ENCODE results near the gene NLK. TPM values are rescaled to one million over a fixed set of nuclear protein-coding genes. Genes with fewer than 3 reads are reported as not detected.
"Not testable (repeated sequence)": the region's sequence is repeated elsewhere in the genome, so short reads cannot be mapped to it uniquely, and the experiment has no call there.

NLK gene
- total and polyA plus RNA-seq, 2 donors (not counting 3 experiments of a cell fraction or from before 2014, with no cell fraction given): 23.8 to 34.2 TPM

DNA sequence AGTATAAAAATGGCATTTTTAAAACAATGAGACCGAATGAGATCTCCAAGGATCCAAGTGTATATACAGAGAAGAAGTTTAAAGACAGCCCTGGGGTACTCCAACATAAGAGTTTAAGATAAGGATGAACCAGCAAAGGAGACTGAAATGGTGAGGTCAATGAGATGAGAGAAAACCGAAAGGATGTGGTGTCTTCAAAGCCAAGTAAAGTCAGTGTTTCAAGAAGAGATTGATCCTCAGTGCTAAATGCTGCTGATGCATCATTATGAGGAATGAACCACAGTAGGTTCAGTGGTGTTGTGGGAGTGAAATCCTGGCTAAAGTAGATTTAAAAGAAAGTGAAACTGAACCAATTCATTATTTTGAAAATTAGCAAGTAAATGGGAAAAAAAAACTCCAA is 38.1 kb upstream of the NLK start:
- H3K27me3 ChIP-seq (ENCODE audit: control insufficient read depth in 2 of 2, insufficient read depth in 2 of 2, low read length in 2 of 2): no peaks in the 10 kb centered on the region
- no peak overlapping the region for H3K27ac ChIP-seq (ENCODE audit: insufficient read depth, low read depth, low read length)
- no peaks in the 10 kb centered on the region for H4K20me1 ChIP-seq (replicated peaks; ENCODE audit: control insufficient read depth, extremely low read depth, insufficient read depth, low read length)
- BruUV-seq (replicated peaks): no TSS peak
- dilution Hi-C loops (cut with MboI; ENCODE audit: extremely low pct_ligation_motif_present, low sequenced_read_pairs): no loop called here
- no peak overlapping the region for H2AFZ ChIP-seq (ENCODE audit: low read depth, low read length)
- no peak overlapping the region for H3K9ac ChIP-seq (replicated peaks; ENCODE audit: extremely low read depth, insufficient read depth, low read length)
- TF ChIP-seq, protein P1, sequence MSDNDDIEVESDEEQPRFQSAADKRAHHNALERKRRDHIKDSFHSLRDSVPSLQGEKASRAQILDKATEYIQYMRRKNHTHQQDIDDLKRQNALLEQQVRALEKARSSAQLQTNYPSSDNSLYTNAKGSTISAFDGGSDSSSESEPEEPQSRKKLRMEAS (IDR thresholded peaks at IDR 0.05; ENCODE audit: insufficient read depth, insufficient read length): no peak
- TF ChIP-seq EZH2 (IDR thresholded peaks at IDR 0.05; ENCODE audit: borderline replicate concordance, low read depth, low read length, severe bottlenecking) (no peak), JUN (IDR thresholded peaks at IDR 0.05; ENCODE audit: borderline replicate concordance, insufficient read depth, insufficient read length, low read depth) (no peak), GATA2 (IDR thresholded peaks at IDR 0.05; ENCODE audit: insufficient read depth, insufficient read length, low read depth, low read length) (no peak), POLR2AphosphoS5 (IDR thresholded peaks at IDR 0.05; ENCODE audit: insufficient read depth, low read depth, low read length) (no peak), MYC (IDR thresholded peaks at IDR 0.05; ENCODE audit: low read depth, low read length) (no peak), POLR2A (IDR thresholded peaks at IDR 0.05; ENCODE audit: low read depth, low read length) (no peak), FOS (IDR thresholded peaks at IDR 0.05; ENCODE audit: borderline replicate concordance, insufficient read depth, low read length) (no peak)
- TF ChIP-seq, protein P2, sequence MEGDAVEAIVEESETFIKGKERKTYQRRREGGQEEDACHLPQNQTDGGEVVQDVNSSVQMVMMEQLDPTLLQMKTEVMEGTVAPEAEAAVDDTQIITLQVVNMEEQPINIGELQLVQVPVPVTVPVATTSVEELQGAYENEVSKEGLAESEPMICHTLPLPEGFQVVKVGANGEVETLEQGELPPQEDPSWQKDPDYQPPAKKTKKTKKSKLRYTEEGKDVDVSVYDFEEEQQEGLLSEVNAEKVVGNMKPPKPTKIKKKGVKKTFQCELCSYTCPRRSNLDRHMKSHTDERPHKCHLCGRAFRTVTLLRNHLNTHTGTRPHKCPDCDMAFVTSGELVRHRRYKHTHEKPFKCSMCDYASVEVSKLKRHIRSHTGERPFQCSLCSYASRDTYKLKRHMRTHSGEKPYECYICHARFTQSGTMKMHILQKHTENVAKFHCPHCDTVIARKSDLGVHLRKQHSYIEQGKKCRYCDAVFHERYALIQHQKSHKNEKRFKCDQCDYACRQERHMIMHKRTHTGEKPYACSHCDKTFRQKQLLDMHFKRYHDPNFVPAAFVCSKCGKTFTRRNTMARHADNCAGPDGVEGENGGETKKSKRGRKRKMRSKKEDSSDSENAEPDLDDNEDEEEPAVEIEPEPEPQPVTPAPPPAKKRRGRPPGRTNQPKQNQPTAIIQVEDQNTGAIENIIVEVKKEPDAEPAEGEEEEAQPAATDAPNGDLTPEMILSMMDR (IDR thresholded peaks at IDR 0.05; ENCODE audit: extremely low read depth in 1 of 2, insufficient read depth in 1 of 2, low read depth in 1 of 2, low read length in 2 of 2): no peak
- no peak overlapping the region for H3K4me3 ChIP-seq (replicated peaks in 1 of 3; ENCODE audit: insufficient read depth in 1 of 3, low read depth in 1 of 3, low read length in 3 of 3)
- H3K4me1 ChIP-seq (ENCODE audit: control insufficient read depth, extremely low read depth, insufficient read depth, low read length): no peaks in the 10 kb centered on the region
- H3K9me1 ChIP-seq (replicated peaks; ENCODE audit: control insufficient read depth, extremely low read depth, insufficient read depth, low read length): no peaks in the 10 kb centered on the region
- H3K4me2 ChIP-seq (ENCODE audit: insufficient read depth, low read length): no peak overlapping the region
- ChIA-PET CTCF (no interaction called here), POLR2A (no interaction called here)
- no peaks in the 10 kb centered on the region for H3K36me3 ChIP-seq (ENCODE audit: control insufficient read depth in 2 of 2, extremely low read depth in 1 of 2, insufficient read depth in 2 of 2, low read length in 2 of 2)
- no peaks in the 10 kb centered on the region for H3K79me2 ChIP-seq (ENCODE audit: control insufficient read depth, insufficient read depth, low read length)
- H3K9me3 ChIP-seq (replicated peaks; ENCODE audit: control insufficient read depth, insufficient read depth, low read length): no peaks in the 10 kb centered on the region
- FAIRE-seq (no peak), DNase-seq (ENCODE audit: low read depth, low spot score) (no peak)
- intact Hi-C loops (cut with micrococcal nuclease): no loop called here

DNA sequence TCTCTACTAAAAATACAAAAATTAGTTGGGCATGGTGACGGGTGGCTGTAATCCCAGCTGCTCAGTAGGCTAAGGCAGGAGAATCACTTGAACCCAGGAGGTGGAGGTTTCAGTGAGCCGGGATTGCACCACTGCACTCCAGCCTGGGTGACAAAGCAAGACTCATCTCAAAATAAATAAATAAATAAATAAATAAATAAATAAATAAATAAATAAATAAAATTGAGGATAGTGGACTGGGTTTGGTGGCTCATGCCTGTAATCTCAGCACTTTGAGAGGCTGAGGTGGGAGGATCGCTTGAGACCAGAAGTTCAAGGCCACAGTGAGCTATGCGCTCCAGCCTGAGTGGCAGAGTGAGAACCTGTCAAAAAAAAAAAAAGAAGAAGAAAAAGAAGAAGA is 34.6 kb upstream of the NLK start:
- H3K79me2 ChIP-seq (ENCODE audit: control insufficient read depth, insufficient read depth, low read length); H3K4me1 ChIP-seq (ENCODE audit: control insufficient read depth, extremely low read depth, insufficient read depth, low read length); H2AFZ ChIP-seq (ENCODE audit: low read depth, low read length); H3K9me3 ChIP-seq (replicated peaks; ENCODE audit: control insufficient read depth, insufficient read depth, low read length); H3K4me2 ChIP-seq (ENCODE audit: insufficient read depth, low read length); H3K36me3 ChIP-seq (ENCODE audit: control insufficient read depth in 2 of 2, extremely low read depth in 1 of 2, insufficient read depth in 2 of 2, low read length in 2 of 2); H3K9me1 ChIP-seq (replicated peaks; ENCODE audit: control insufficient read depth, extremely low read depth, insufficient read depth, low read length); H3K27me3 ChIP-seq (ENCODE audit: control insufficient read depth in 2 of 2, insufficient read depth in 2 of 2, low read length in 2 of 2); intact Hi-C loops (cut with micrococcal nuclease); DNase-seq (ENCODE audit: low read depth, low spot score); H3K4me3 ChIP-seq (replicated peaks in 1 of 3; ENCODE audit: insufficient read depth in 1 of 3, low read depth in 1 of 3, low read length in 3 of 3); H4K20me1 ChIP-seq (replicated peaks; ENCODE audit: control insufficient read depth, extremely low read depth, insufficient read depth, low read length); H3K9ac ChIP-seq (replicated peaks; ENCODE audit: extremely low read depth, insufficient read depth, low read length); POLR2A ChIA-PET; FAIRE-seq; H3K27ac ChIP-seq (ENCODE audit: insufficient read depth, low read depth, low read length); dilution Hi-C loops (cut with MboI; ENCODE audit: extremely low pct_ligation_motif_present, low sequenced_read_pairs); BruUV-seq (replicated peaks): not testable (repeated sequence)
- CTCF ChIA-PET: interaction anchor here (0.7 to 1.5 kb wide), 6 partner anchors 10 to 244 kb away, joined by 3 to 4 read pairs (median 4); no protein-coding TSS in a partner anchor

Measured in endothelial cell of umbilical vein (primary cell).